KOPT-K1 (cell line): ENCODE results near the gene NUP85.

Source experiments
- H3K27ac ChIP-seq: fragments of 200-600 bp; sonication (generic); 2 replicates; pipeline ENCODE4 v1.5.1; 2016; ENCODE audit warnings: antibody characterized with exemption, mild to moderate bottlenecking, low read depth, low read length; ENCODE audit not compliant: poor library complexity, severe bottlenecking
- H3K36me3 ChIP-seq: fragments of 200-600 bp; sonication (generic); 2 replicates; pipeline ENCODE4 v1.5.1; 2017; ENCODE audit warnings: antibody characterized with exemption, mild to moderate bottlenecking, low read length, moderate library complexity; ENCODE audit not compliant: insufficient read depth
- H3K9me3 ChIP-seq: fragments of 200-600 bp; sonication (generic); 2 replicates; pipeline ENCODE4 v1.5.1; 2017; ENCODE audit warnings: antibody characterized with exemption, low read length, mild to moderate bottlenecking; ENCODE audit not compliant: insufficient read depth, poor library complexity, severe bottlenecking

Gene NUP85

DNA sequence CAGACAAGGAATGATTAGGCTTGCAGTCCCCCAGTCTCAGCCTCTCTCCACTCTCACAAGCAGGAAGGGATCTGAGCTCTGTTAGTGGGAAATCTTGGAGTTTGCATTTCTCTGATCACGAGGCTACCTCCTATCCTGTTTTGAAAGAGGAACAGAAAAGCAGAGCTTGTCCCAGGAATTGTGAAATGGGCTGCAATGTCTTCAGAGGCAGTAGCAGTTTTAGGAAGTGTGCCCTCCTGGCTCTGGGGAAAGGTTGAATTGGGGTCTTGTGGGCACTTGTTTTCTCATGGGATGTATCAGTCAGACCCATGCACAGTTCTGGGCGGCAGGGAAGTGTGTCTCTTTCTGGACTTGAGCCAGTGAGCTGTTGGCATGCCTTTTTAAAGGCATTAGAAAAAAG, 22.8 kb downstream of the NUP85 start:
- H3K9me3 ChIP-seq = no peaks in the 10 kb centered on the region
- peaks cover 99% of the 10 kb centered on the region for H3K36me3 ChIP-seq
- H3K27ac ChIP-seq = no peak overlapping the region

- H3K9me3 ChIP-seq = no peaks in the 10 kb centered on the region
- no peak overlapping the region for H3K27ac ChIP-seq
- peaks cover 100% of the 10 kb centered on the region for H3K36me3 ChIP-seq
Measured at GRCh38 chr17:75228847-75229246, 23.4 kb downstream of the NUP85 start.

GRCh38 chr17:75231071-75231470, 25.6 kb downstream of the NUP85 start:
- H3K36me3 ChIP-seq = peaks cover 100% of the 10 kb centered on the region
- H3K9me3 ChIP-seq = no peaks in the 10 kb centered on the region
- H3K27ac ChIP-seq = no peak overlapping the region

DNA sequence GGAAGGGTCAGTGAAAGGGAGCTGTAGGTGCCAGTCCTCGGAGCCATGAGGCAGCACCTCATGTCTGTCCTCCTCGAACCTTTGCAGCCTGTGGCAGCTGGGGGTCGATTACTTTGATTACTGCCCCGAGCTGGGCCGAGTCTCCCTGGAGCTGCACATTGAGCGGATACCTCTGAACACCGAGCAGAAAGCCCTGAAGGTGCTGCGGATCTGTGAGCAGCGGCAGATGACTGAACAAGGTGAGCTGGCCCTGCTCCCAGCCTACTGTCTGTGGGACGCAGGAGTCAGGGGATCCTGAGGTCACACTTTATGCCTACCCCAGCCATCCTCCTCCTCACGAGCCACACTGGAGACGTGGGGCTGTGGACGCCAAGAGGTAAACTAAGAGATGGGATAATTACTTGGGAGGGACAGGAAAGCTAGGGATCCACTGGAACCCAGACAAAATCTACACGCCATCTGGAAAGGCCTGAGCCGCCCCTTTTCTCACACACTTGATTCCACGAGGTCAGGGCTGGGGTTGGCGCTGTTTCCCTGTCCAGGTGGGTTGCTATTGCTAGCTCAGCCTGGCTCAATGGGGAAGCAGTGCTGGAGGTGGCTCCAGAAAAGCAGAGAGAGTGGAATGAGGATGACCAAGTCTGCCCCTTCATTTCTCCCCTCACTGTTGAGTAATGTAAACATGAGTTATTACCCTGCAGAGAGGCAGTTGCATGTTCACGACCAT, 26.4 kb downstream of the NUP85 start:
- H3K27ac ChIP-seq = no peak overlapping the region
- H3K9me3 ChIP-seq = no peaks in the 10 kb centered on the region
- H3K36me3 ChIP-seq = peaks cover 100% of the 10 kb centered on the region

- H3K27ac ChIP-seq = no peak overlapping the region
- H3K9me3 ChIP-seq = no peaks in the 10 kb centered on the region
- peaks cover 100% of the 10 kb centered on the region for H3K36me3 ChIP-seq
Measured at GRCh38 chr17:75232786-75233185, 27.3 kb downstream of the NUP85 start.

- Histone ChIP-seq H3K27ac (no peak overlapping the region), H3K36me3 (peaks cover 100% of the 10 kb centered on the region), H3K9me3 (no peaks in the 10 kb centered on the region)
Measured at GRCh38 chr17:75237100-75238014, 31.9 kb downstream of the NUP85 start.

DNA sequence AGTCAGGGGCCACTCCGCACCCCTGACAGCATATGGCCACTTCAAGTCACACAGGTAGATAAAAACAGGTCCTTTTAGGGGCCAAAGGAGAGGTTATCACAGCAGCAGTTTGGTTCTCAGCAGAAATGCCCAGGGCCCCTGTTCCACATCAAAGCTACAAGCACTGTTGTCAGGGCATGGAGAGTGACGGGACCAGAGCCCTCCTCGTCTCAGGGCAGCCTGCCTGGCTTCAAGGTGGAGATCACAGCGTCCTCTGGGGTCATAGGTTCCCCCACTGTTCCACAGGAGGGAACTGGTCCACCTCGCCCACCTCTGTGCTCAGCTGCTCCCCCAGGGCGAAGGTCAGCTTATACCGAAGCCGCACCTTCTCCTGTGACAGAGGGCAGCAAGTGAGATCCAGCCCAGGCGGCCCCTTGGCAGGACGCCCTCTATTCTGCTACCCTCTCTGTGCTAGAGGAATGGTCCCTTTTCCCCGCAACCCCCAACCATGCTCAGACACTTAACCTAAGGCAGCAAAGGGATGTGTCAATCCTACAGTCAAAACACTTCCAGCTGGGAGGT, 32.6 kb downstream of the NUP85 start:
- no peaks in the 10 kb centered on the region for H3K9me3 ChIP-seq
- no peak overlapping the region for H3K27ac ChIP-seq
- peaks cover 100% of the 10 kb centered on the region for H3K36me3 ChIP-seq

- H3K9me3 ChIP-seq = no peaks in the 10 kb centered on the region
- H3K36me3 ChIP-seq = peaks cover 100% of the 10 kb centered on the region
- H3K27ac ChIP-seq = no peak overlapping the region
Measured at GRCh38 chr17:75238684-75239191, 33.3 kb downstream of the NUP85 start.

- Histone ChIP-seq H3K9me3 (no peaks in the 10 kb centered on the region), H3K27ac (no peak overlapping the region), H3K36me3 (peaks cover 100% of the 10 kb centered on the region)
Measured at GRCh38 chr17:75239214-75239613, 33.7 kb downstream of the NUP85 start.

- Histone ChIP-seq H3K9me3 (no peaks in the 10 kb centered on the region), H3K27ac (no peak overlapping the region), H3K36me3 (peaks cover 100% of the 10 kb centered on the region)
Measured at GRCh38 chr17:75239778-75240393, 34.4 kb downstream of the NUP85 start.

DNA sequence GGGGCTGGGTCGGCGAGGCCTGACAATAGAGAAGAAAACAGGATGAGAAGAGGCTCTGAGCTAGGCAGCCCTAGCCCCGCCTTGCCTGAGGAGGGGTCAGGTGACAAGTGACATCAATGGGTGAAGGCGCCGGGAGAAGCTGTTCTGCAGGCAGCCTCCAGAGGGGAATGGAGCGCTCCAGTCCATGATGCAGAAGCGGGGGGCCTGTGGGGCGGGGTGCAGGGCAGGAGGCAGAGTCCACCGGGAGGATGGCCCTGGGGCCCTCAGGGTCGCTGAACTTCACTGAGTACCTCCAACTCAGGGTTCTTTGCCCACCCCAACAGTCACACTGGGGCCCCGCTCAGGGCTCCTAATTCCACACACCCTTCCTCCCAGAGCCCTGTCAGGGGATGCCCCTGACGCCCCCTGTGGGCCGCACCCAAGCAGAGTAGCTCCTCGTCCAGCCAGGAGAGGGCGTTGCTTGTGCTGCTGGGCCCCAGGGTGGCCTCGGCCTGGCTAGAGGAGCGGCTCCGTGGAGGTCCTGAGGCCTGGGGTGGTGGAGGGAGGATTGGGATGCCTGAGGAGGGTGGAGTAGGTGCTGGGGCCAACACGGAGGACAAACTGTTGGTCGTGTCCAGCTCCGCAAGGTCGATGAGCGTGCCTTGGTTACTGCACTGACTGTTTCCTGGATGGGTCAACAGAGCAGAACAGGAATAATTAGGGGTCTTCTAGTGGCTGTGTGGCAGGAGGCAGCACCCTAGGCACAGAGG, 35.1 kb downstream of the NUP85 start:
- Histone ChIP-seq H3K36me3 (peaks cover 100% of the 10 kb centered on the region), H3K27ac (no peak overlapping the region), H3K9me3 (no peaks in the 10 kb centered on the region)

DNA sequence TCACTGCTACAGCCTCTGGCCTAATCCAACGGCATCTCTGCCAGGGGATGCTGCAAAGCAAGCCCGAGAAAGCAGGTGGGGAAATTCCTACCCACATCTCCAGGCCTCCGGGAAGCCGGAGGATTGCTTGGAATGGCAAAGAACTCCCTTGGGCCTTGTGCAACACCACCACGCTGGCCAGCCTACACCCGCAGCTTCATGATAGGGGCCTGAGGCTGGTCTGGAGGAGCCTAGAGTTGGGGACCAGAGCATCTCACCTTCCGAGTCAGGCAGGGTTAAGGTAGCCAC, 35.6 kb downstream of the NUP85 start:
- no peak overlapping the region for H3K27ac ChIP-seq
- H3K36me3 ChIP-seq = peaks cover 100% of the 10 kb centered on the region
- H3K9me3 ChIP-seq = no peaks in the 10 kb centered on the region

GRCh38 chr17:75241502-75241901, 36.0 kb downstream of the NUP85 start:
- Histone ChIP-seq H3K36me3 (peaks cover 100% of the 10 kb centered on the region), H3K27ac (no peak overlapping the region), H3K9me3 (no peaks in the 10 kb centered on the region)

GRCh38 chr17:75241996-75242460, 36.5 kb downstream of the NUP85 start:
- Histone ChIP-seq H3K27ac (no peak overlapping the region), H3K36me3 (peaks cover 100% of the 10 kb centered on the region), H3K9me3 (no peaks in the 10 kb centered on the region)
